Mucosa of rectum (tissue), 2 donors: Measurements from ENCODE around the gene RIC3.

ENCODE experiments used
- H3K27ac ChIP-seq, 2 donors: one replicate each; pipeline ENCODE4 v1.7.0; 2013; ENCODE audit warnings: inconsistent platforms in 2 of 2, low read depth in 2 of 2, low read length in 2 of 2
- H3K27me3 ChIP-seq, 2 donors: one replicate each; pipeline ENCODE4 v1.7.0; 2013; ENCODE audit warnings: low read length in 2 of 2; ENCODE audit not compliant: control insufficient read depth in 2 of 2, insufficient read depth in 2 of 2
- H3K36me3 ChIP-seq, 2 donors: one replicate each; pipeline ENCODE4 v1.7.0; 2013; ENCODE audit warnings: low read length in 2 of 2; ENCODE audit not compliant: control insufficient read depth in 2 of 2, insufficient read depth in 2 of 2
- H3K4me1 ChIP-seq, 2 donors: one replicate each; pipeline ENCODE4 v1.7.0; 2013; ENCODE audit warnings: low read length in 2 of 2, mild to moderate bottlenecking in 1 of 2; ENCODE audit not compliant: control insufficient read depth in 2 of 2, insufficient read depth in 2 of 2
- H3K4me3 ChIP-seq, 2 donors: one replicate each; pipeline ENCODE4 v1.7.0; 2013; ENCODE audit warnings: low read length in 2 of 2
- H3K9ac ChIP-seq, 2 donors: one replicate each; pipeline ENCODE4 v1.7.0; 2013; ENCODE audit warnings: low read length in 2 of 2, low read depth in 1 of 2, mild to moderate bottlenecking in 1 of 2
- H3K9me3 ChIP-seq, 2 donors: one replicate each; pipeline ENCODE4 v1.7.0; 2013; ENCODE audit warnings: low read length in 2 of 2; ENCODE audit not compliant: control insufficient read depth in 2 of 2
- donor health status: healthy.
- donor health status: Normal muscosa, but diverticular disease.

RIC3 gene

GRCh38 chr11:8138526-8138925, 30.3 kb downstream of the RIC3 start:
- no peak overlapping the region for H3K9ac ChIP-seq
- no peak overlapping the region for H3K4me3 ChIP-seq
- H3K27ac ChIP-seq, result no peak overlapping the region

GRCh38 chr11:8127447-8127846, 41.4 kb downstream of the RIC3 start:
- Histone ChIP-seq H3K9ac (no peak overlapping the region), H3K4me1 (no peaks in the 10 kb centered on the region), H3K27ac (no peak overlapping the region), H3K27me3 (no peaks in the 10 kb centered on the region), H3K9me3 (no peaks in the 10 kb centered on the region), H3K36me3 (no peaks in the 10 kb centered on the region), H3K4me3 (no peak overlapping the region)

More at GRCh38 chr11:8138526-8138925, 30.3 kb downstream of the RIC3 start:
- H3K4me1 ChIP-seq, result no peaks in the 10 kb centered on the region
- no peaks in the 10 kb centered on the region for H3K9me3 ChIP-seq
- no peaks in the 10 kb centered on the region for H3K27me3 ChIP-seq
- H3K36me3 ChIP-seq, result no peaks in the 10 kb centered on the region

GRCh38 chr11:8126649-8127289, 42.1 kb downstream of the RIC3 start:
- no peaks in the 10 kb centered on the region for H3K9me3 ChIP-seq
- no peak overlapping the region for H3K4me3 ChIP-seq
- H3K27me3 ChIP-seq, result no peaks in the 10 kb centered on the region
- no peak overlapping the region for H3K9ac ChIP-seq
- H3K4me1 ChIP-seq, result no peaks in the 10 kb centered on the region
- no peaks in the 10 kb centered on the region for H3K36me3 ChIP-seq
- H3K27ac ChIP-seq, result no peak overlapping the region

GRCh38 chr11:8122173-8122764, 46.6 kb downstream of the RIC3 start:
- no peak overlapping the region for H3K9ac ChIP-seq
- H3K4me1 ChIP-seq, result no peaks in the 10 kb centered on the region
- H3K4me3 ChIP-seq, result no peak overlapping the region
- H3K27me3 ChIP-seq, result no peaks in the 10 kb centered on the region
- no peak overlapping the region for H3K27ac ChIP-seq
- H3K36me3 ChIP-seq, result no peaks in the 10 kb centered on the region
- no peaks in the 10 kb centered on the region for H3K9me3 ChIP-seq

GRCh38 chr11:8111636-8112035, 57.2 kb downstream of the RIC3 start:
- Histone ChIP-seq H3K27ac (no peak overlapping the region), H3K27me3 (no peaks in the 10 kb centered on the region), H3K36me3 (no peaks in the 10 kb centered on the region), H3K9ac (no peak overlapping the region), H3K9me3 (no peaks in the 10 kb centered on the region), H3K4me3 (no peak overlapping the region), H3K4me1 (no peaks in the 10 kb centered on the region)

GRCh38 chr11:8110396-8110795, 58.4 kb downstream of the RIC3 start:
- Histone ChIP-seq H3K27ac (no peak overlapping the region), H3K9ac (no peak overlapping the region), H3K36me3 (no peaks in the 10 kb centered on the region), H3K4me1 (no peaks in the 10 kb centered on the region), H3K27me3 (no peaks in the 10 kb centered on the region), H3K9me3 (no peaks in the 10 kb centered on the region), H3K4me3 (no peak overlapping the region)

- Histone ChIP-seq H3K27ac (no peak overlapping the region), H3K4me3 (no peak overlapping the region), H3K9ac (no peak overlapping the region), H3K27me3 (no peaks in the 10 kb centered on the region), H3K36me3 (no peaks in the 10 kb centered on the region), H3K4me1 (no peaks in the 10 kb centered on the region), H3K9me3 (no peaks in the 10 kb centered on the region)
Measured at GRCh38 chr11:8109675-8110074, 59.1 kb downstream of the RIC3 start.

- Histone ChIP-seq H3K36me3 (no peaks in the 10 kb centered on the region), H3K27me3 (no peaks in the 10 kb centered on the region), H3K9me3 (no peaks in the 10 kb centered on the region), H3K4me3 (no peak overlapping the region), H3K4me1 (no peaks in the 10 kb centered on the region), H3K9ac (no peak overlapping the region), H3K27ac (no peak overlapping the region)
Measured at GRCh38 chr11:8108421-8108820, 60.4 kb downstream of the RIC3 start.

GRCh38 chr11:8107642-8108041, 61.2 kb downstream of the RIC3 start:
- Histone ChIP-seq H3K36me3 (no peaks in the 10 kb centered on the region), H3K4me3 (no peak overlapping the region), H3K9ac (no peak overlapping the region), H3K27me3 (no peaks in the 10 kb centered on the region), H3K4me1 (no peaks in the 10 kb centered on the region), H3K27ac (no peak overlapping the region), H3K9me3 (no peaks in the 10 kb centered on the region)

- no peaks in the 10 kb centered on the region for H3K36me3 ChIP-seq
- no peaks in the 10 kb centered on the region for H3K27me3 ChIP-seq
- no peak overlapping the region for H3K4me3 ChIP-seq
- no peaks in the 10 kb centered on the region for H3K9me3 ChIP-seq
- no peak overlapping the region for H3K9ac ChIP-seq
- H3K27ac ChIP-seq, result no peak overlapping the region
- H3K4me1 ChIP-seq, result no peaks in the 10 kb centered on the region
Measured at GRCh38 chr11:8106679-8107078, 62.1 kb downstream of the RIC3 start.
